ENCODE measurements around the gene HSP90B1. TPM values are rescaled to one million over a fixed set of nuclear protein-coding genes. Genes with fewer than 3 reads are reported as not detected.

Gene HSP90B1
- total and polyA plus RNA-seq, 2 of the 13 experiments (the other 11 are each of a cell fraction or from before 2014, with no cell fraction given): 800 to 954 TPM

DNA sequence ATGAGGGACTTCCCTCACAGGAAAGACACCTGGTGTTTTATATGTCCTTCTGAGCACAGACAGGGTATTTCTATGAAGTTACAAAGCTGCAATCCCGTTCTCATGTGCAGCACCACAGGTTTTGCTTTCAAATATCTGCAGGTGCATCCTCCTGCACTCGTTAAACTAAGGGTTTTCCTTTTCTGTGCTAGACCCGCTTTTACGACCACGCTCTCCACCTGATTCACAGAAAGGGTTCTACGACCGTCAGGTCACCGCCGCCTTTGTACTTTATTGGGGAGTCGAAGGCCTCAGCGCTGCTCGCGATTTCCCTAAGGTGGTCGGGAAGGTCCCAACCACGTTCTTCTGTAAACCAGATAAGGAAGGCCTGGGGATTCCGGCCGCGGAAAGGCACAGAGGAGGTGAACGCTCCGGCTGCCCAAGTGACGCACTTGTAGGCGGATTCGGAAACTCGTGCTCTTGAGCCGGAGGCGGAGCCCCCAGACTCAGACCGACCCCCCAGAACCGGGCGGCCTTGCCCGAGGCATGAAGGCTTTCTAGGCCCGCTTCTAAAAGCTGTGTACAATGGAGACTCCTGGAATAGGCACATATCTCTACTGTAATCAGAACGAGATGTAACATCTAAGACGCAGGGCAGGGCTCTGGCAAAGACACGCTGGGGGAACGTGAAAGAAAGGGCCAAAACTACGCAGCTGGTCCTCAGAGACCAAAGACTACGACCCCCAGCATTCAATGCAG lies 995 bp upstream of the HSP90B1 start (continued):
- TF ChIP-seq THRA (CRISPR knock-in tag; IDR thresholded peaks at IDR 0.05; ENCODE audit: borderline replicate concordance): peak; percentile 15; the same call in 1 of the 2 replicates
- TF ChIP-seq SAP130 (CRISPR knock-in tag; IDR thresholded peaks at IDR 0.05; ENCODE audit: low read depth): peak; percentile 66
- no peak for TF ChIP-seq ZNF432 (CRISPR knock-in tag; IDR thresholded peaks at IDR 0.05; ENCODE audit: borderline replicate concordance)
- TF ChIP-seq, protein P1, sequence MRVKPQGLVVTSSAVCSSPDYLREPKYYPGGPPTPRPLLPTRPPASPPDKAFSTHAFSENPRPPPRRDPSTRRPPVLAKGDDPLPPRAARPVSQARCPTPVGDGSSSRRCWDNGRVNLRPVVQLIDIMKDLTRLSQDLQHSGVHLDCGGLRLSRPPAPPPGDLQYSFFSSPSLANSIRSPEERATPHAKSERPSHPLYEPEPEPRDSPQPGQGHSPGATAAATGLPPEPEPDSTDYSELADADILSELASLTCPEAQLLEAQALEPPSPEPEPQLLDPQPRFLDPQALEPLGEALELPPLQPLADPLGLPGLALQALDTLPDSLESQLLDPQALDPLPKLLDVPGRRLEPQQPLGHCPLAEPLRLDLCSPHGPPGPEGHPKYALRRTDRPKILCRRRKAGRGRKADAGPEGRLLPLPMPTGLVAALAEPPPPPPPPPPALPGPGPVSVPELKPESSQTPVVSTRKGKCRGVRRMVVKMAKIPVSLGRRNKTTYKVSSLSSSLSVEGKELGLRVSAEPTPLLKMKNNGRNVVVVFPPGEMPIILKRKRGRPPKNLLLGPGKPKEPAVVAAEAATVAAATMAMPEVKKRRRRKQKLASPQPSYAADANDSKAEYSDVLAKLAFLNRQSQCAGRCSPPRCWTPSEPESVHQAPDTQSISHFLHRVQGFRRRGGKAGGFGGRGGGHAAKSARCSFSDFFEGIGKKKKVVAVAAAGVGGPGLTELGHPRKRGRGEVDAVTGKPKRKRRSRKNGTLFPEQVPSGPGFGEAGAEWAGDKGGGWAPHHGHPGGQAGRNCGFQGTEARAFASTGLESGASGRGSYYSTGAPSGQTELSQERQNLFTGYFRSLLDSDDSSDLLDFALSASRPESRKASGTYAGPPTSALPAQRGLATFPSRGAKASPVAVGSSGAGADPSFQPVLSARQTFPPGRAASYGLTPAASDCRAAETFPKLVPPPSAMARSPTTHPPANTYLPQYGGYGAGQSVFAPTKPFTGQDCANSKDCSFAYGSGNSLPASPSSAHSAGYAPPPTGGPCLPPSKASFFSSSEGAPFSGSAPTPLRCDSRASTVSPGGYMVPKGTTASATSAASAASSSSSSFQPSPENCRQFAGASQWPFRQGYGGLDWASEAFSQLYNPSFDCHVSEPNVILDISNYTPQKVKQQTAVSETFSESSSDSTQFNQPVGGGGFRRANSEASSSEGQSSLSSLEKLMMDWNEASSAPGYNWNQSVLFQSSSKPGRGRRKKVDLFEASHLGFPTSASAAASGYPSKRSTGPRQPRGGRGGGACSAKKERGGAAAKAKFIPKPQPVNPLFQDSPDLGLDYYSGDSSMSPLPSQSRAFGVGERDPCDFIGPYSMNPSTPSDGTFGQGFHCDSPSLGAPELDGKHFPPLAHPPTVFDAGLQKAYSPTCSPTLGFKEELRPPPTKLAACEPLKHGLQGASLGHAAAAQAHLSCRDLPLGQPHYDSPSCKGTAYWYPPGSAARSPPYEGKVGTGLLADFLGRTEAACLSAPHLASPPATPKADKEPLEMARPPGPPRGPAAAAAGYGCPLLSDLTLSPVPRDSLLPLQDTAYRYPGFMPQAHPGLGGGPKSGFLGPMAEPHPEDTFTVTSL (CRISPR knock-in tag; IDR thresholded peaks at IDR 0.05; ENCODE audit: borderline replicate concordance): no peak
- TF ChIP-seq FOXA3 (CRISPR knock-in tag; IDR thresholded peaks at IDR 0.05): no peak; the same call in 1 of the 2 replicates
- TF ChIP-seq, protein P2, sequence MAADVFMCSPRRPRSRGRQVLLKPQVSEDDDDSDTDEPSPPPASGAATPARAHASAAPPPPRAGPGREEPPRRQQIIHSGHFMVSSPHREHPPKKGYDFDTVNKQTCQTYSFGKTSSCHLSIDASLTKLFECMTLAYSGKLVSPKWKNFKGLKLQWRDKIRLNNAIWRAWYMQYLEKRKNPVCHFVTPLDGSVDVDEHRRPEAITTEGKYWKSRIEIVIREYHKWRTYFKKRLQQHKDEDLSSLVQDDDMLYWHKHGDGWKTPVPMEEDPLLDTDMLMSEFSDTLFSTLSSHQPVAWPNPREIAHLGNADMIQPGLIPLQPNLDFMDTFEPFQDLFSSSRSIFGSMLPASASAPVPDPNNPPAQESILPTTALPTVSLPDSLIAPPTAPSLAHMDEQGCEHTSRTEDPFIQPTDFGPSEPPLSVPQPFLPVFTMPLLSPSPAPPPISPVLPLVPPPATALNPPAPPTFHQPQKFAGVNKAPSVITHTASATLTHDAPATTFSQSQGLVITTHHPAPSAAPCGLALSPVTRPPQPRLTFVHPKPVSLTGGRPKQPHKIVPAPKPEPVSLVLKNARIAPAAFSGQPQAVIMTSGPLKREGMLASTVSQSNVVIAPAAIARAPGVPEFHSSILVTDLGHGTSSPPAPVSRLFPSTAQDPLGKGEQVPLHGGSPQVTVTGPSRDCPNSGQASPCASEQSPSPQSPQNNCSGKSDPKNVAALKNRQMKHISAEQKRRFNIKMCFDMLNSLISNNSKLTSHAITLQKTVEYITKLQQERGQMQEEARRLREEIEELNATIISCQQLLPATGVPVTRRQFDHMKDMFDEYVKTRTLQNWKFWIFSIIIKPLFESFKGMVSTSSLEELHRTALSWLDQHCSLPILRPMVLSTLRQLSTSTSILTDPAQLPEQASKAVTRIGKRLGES (CRISPR knock-in tag; IDR thresholded peaks at IDR 0.05; ENCODE audit: borderline replicate concordance): no peak
- no peak for TF ChIP-seq FOXK1 (CRISPR knock-in tag; IDR thresholded peaks at IDR 0.05; ENCODE audit: borderline replicate concordance, low read depth)
- TF ChIP-seq ELK4 (CRISPR knock-in tag; IDR thresholded peaks at IDR 0.05; ENCODE audit: borderline replicate concordance): no peak
- TF ChIP-seq ZBTB25 (CRISPR knock-in tag; IDR thresholded peaks at IDR 0.05): no peak
- TF ChIP-seq, protein P3, sequence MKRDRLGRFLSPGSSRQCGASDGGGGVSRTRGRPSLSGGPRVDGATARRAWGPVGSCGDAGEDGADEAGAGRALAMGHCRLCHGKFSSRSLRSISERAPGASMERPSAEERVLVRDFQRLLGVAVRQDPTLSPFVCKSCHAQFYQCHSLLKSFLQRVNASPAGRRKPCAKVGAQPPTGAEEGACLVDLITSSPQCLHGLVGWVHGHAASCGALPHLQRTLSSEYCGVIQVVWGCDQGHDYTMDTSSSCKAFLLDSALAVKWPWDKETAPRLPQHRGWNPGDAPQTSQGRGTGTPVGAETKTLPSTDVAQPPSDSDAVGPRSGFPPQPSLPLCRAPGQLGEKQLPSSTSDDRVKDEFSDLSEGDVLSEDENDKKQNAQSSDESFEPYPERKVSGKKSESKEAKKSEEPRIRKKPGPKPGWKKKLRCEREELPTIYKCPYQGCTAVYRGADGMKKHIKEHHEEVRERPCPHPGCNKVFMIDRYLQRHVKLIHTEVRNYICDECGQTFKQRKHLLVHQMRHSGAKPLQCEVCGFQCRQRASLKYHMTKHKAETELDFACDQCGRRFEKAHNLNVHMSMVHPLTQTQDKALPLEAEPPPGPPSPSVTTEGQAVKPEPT (CRISPR knock-in tag; IDR thresholded peaks at IDR 0.05; ENCODE audit: low read depth): peak; percentile 84; the same call in 1 of the 2 replicates
- TF ChIP-seq ZNF660 (CRISPR knock-in tag; IDR thresholded peaks at IDR 0.05; ENCODE audit: borderline replicate concordance, low read depth): no peak
- TF ChIP-seq ZMYM4 (CRISPR knock-in tag; IDR thresholded peaks at IDR 0.05): no peak; the same call in 1 of the 2 replicates
